Gastroesophageal sphincter (tissue), 3 donors: ENCODE results near the gene SAMD1.

Experiments used
- CTCF ChIP-seq, 4 experiments: fragments of 200-600 bp in 2 of 4; fragments of 450-650 bp in 2 of 4; sonication (generic) in 1 of 4; IDR thresholded peaks; one replicate each; pipeline ENCODE4 v1.5.1; 2017 to 2019; ENCODE audit warnings: antibody characterized with exemption in 4 of 4, mild to moderate bottlenecking in 2 of 4, moderate library complexity in 2 of 4
- POLR2A ChIP-seq, 2 donors: fragments of 450-650 bp; IDR thresholded peaks; one replicate each; pipeline ENCODE4 v1.6.1; 2017; ENCODE audit warnings: antibody characterized with exemption in 2 of 2, mild to moderate bottlenecking in 2 of 2, moderate library complexity in 1 of 2
- POLR2AphosphoS5 ChIP-seq: sonication (generic); formaldehyde crosslinking; IDR thresholded peaks from one replicate; pipeline ENCODE4 v1.6.1; 2017; ENCODE audit warnings: antibody characterized with exemption

- TF ChIP-seq CTCF (IDR thresholded peaks at IDR 0.05) (no peak), POLR2AphosphoS5 (no peak), POLR2A (IDR thresholded peaks at IDR 0.05) (no peak)
Measured at GRCh38 chr19:14091813-14092462, 1.4 kb upstream of the SAMD1 start.
